ENCODE measurements around the gene TRIM23.
A peak's percentile ranks its signal among the peaks of the same experiment; 100 is the strongest.
"Not testable (repeated sequence)": the region's sequence is repeated elsewhere in the genome, so short reads cannot be mapped to it uniquely, and the experiment has no call there.

TRIM23 gene

GRCh38 chr5:65624025-65624570 is at the start of gene TRIM23:
TRIM23 (minus strand) TSS chr5:65624333; CDS start chr5:65624274, 59 bp downstream.
- DNase-seq = peak; percentile 93

GRCh38 chr5:65672796-65673195 is 48.7 kb upstream of the TRIM23 start:
- no peak for DNase-seq

GRCh38 chr5:65668696-65669095 is 44.6 kb upstream of the TRIM23 start:
- no peak for DNase-seq

GRCh38 chr5:65663804-65664521 is 39.8 kb upstream of the TRIM23 start:
- DNase-seq = no peak

GRCh38 chr5:65654713-65655112 is 30.6 kb upstream of the TRIM23 start:
- no peak for DNase-seq

- no peak for DNase-seq
Observed at GRCh38 chr5:65651144-65651543, 27.0 kb upstream of the TRIM23 start.

- DNase-seq = no peak
Observed at GRCh38 chr5:65647941-65648340, 23.8 kb upstream of the TRIM23 start.

- no peak for DNase-seq
Observed at GRCh38 chr5:65646938-65647337, 22.8 kb upstream of the TRIM23 start.

GRCh38 chr5:65640240-65640639 is 16.1 kb upstream of the TRIM23 start:
- no peak for DNase-seq

- no peak for DNase-seq
Observed at GRCh38 chr5:65630981-65631380, 6.8 kb upstream of the TRIM23 start.

- DNase-seq = no peak
Observed at GRCh38 chr5:65625743-65626142, 1.6 kb upstream of the TRIM23 start.

- peak; percentile 84 for DNase-seq
Observed at GRCh38 chr5:65624571-65625555, 730 bp upstream of the TRIM23 start, which contains the start of the genes SHLD3 and TRAPPC13. SHLD3 (plus strand) TSS chr5:65625027; CDS start chr5:65629588, 4,561 bp downstream. TRAPPC13 (plus strand) TSS chr5:65625027; CDS start chr5:65625061, 34 bp downstream.

GRCh38 chr5:65623482-65623881 is 651 bp downstream of the TRIM23 start:
- DNase-seq = no peak

GRCh38 chr5:65621961-65622360 is 2.2 kb downstream of the TRIM23 start:
- DNase-seq = not testable (repeated sequence)

GRCh38 chr5:65620021-65620420 is 4.1 kb downstream of the TRIM23 start:
- DNase-seq = no peak

- DNase-seq = no peak
Observed at GRCh38 chr5:65612298-65612907, 11.7 kb downstream of the TRIM23 start.

- no peak for DNase-seq
Observed at GRCh38 chr5:65611524-65611923, 12.6 kb downstream of the TRIM23 start.

GRCh38 chr5:65601761-65602160 is 22.4 kb downstream of the TRIM23 start:
- DNase-seq = not testable (repeated sequence)

- no peak for DNase-seq
Observed at GRCh38 chr5:65588694-65589093, 35.4 kb downstream of the TRIM23 start.

- no peak for DNase-seq
Observed at GRCh38 chr5:65577141-65577540, 47.0 kb downstream of the TRIM23 start.

GRCh38 chr5:65570598-65571226 is 53.4 kb downstream of the TRIM23 start:
- DNase-seq = no peak

- DNase-seq = no peak
Observed at GRCh38 chr5:65566505-65566904, 57.6 kb downstream of the TRIM23 start.

All from stimulated activated CD4-positive, alpha-beta T cell treated with anti-CD3 and anti-CD28 coated beads, Interleukin-4, amount 100 ng/mL, for 24 hours (primary cell).